GM23248 (cell line): ENCODE results near the gene MMP1. TPM values are rescaled to one million over a fixed set of nuclear protein-coding genes. Genes with fewer than 3 reads are reported as not detected.

ENCODE experiments used
- DNase-seq: peaks from one replicate; pipeline ENCODE4 v3.0.0-alpha.2; 2015
- H2AFZ ChIP-seq: fragments of 200-600 bp; sonication (generic); 2 replicates; pipeline ENCODE4 v1.6.1; 2016; ENCODE audit warnings: antibody characterized with exemption
- H3F3A ChIP-seq: fragments of 200-600 bp; sonication (generic); 2 replicates; pipeline ENCODE4 v1.6.1; 2016; ENCODE audit warnings: mild to moderate bottlenecking, antibody characterized with exemption, mixed run types; ENCODE audit not compliant: insufficient read depth
- H3K27ac ChIP-seq: fragments of 200-600 bp; sonication (generic); 2 replicates; pipeline ENCODE4 v1.5.1; 2016; ENCODE audit warnings: mild to moderate bottlenecking
- H3K27me3 ChIP-seq: fragments of 200-600 bp; sonication (generic); replicated peaks from 2 replicates; pipeline ENCODE4 v1.6.1; 2016; ENCODE audit warnings: mild to moderate bottlenecking; ENCODE audit not compliant: insufficient read depth
- H3K36me3 ChIP-seq: fragments of 200-600 bp; sonication (generic); 2 replicates; pipeline ENCODE4 v1.6.1; 2016; ENCODE audit warnings: low read depth, mild to moderate bottlenecking
- H3K4me1 ChIP-seq: fragments of 200-600 bp; sonication (generic); 2 replicates; pipeline ENCODE4 v1.6.1; 2016; ENCODE audit warnings: mild to moderate bottlenecking; ENCODE audit not compliant: insufficient read depth
- H3K4me2 ChIP-seq: fragments of 200-600 bp; sonication (generic); one replicate; pipeline ENCODE4 v1.6.1; 2016; ENCODE audit warnings: mild to moderate bottlenecking; ENCODE audit not compliant: unreplicated experiment
- H3K4me3 ChIP-seq: fragments of 200-600 bp; sonication (generic); 2 replicates; pipeline ENCODE4 v1.5.1; 2016; ENCODE audit warnings: mild to moderate bottlenecking
- H3K79me2 ChIP-seq: fragments of 200-600 bp; sonication (generic); 2 replicates; pipeline ENCODE4 v1.6.1; 2016; ENCODE audit warnings: mild to moderate bottlenecking; ENCODE audit not compliant: insufficient read depth
- H3K9ac ChIP-seq: fragments of 200-600 bp; sonication (generic); 2 replicates; pipeline ENCODE4 v1.6.1; 2016; ENCODE audit warnings: mild to moderate bottlenecking
- H3K9me2 ChIP-seq: fragments of 200-600 bp; sonication (generic); 2 replicates; pipeline ENCODE4 v1.6.1; 2016; ENCODE audit warnings: mixed run types, mild to moderate bottlenecking, moderate library complexity; ENCODE audit not compliant: insufficient read depth
- H3K9me3 ChIP-seq: fragments of 200-600 bp; sonication (generic); one replicate; pipeline ENCODE4 v1.6.1; 2017; ENCODE audit warnings: low read depth
- H4K20me1 ChIP-seq: fragments of 200-600 bp; sonication (generic); 2 replicates; pipeline ENCODE4 v1.6.0; 2016; ENCODE audit not compliant: insufficient read depth
- EZH2 ChIP-seq: fragments of 200-600 bp; sonication (generic); IDR thresholded peaks from 2 replicates; pipeline ENCODE4 v1.6.1; 2018; ENCODE audit warnings: antibody characterized with exemption, mild to moderate bottlenecking; ENCODE audit not compliant: insufficient read depth, poor library complexity, severe bottlenecking
- EZH2phosphoT487 ChIP-seq: fragments of 200-600 bp; sonication (generic); IDR thresholded peaks from 2 replicates; pipeline ENCODE4 v1.6.1; 2018; ENCODE audit warnings: antibody characterized with exemption, moderate library complexity, mild to moderate bottlenecking, low read depth; ENCODE audit not compliant: insufficient read depth
- WGBS, 2 experiments: methylation state at CpG; one replicate each; pipeline ENCODE4 v1.1.6; 2015 to 2017; ENCODE audit warnings: low lambda C conversion rate in 2 of 2, low coverage in 1 of 2; ENCODE audit errors: missing lambda C conversion rate in 2 of 2; 5-methylcytosine and 5-hydroxymethylcytosine counted together
- in situ Hi-C: fragments of 300-500 bp; cut with MboI; formaldehyde crosslinking; loops from 2 replicates; pipeline ENCODE4 v1.15.0; 2020
- polyA plus RNA-seq: library from polyadenylated mRNA; unstranded; fragments of >200 nt; fragmentation: Nextera tagmentation; extraction: Ambion mirVana; gene quantifications from 2 replicates; pipeline ENCODE4 v1.2.1, GENCODE V29; 2016
- total RNA-seq: library from RNA; depleted of rRNA; stranded (reverse); fragments of >200 nt; shearing (Covaris generic); gene quantifications from 2 replicates; pipeline ENCODE4 v1.2.3, GENCODE V29; 2014

The MMP1 gene
- total and polyA plus RNA-seq, 2 experiments from 2014 or later, result 34.5 to 53.2 TPM

DNA sequence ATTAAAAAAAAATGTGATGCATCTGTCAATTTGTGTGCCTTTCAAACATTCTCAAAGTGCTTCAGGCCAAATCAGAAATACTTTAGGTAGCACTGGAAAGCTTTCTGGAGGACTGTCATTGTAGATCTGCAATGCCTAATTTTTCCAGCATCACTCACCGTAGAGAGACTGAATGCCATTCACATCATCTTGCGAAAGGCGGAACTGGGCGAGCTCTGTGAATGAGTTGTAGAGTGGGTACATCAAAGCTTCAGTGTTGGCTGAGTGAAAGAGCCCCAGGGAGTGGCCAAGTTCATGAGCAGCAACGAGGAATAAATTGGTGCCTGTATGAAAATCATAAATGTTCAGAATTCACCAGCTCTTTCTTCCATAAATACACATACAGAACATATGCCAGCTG lies 21.5 kb downstream of the MMP1 start:
- H3K9me3 ChIP-seq, result no peaks in the 10 kb centered on the region
- no peak overlapping the region for H3K27ac ChIP-seq
- WGBS, 2 experiments, result 77% methylated on average over 5 of the region's 5 CpGs
- no peak overlapping the region for H2AFZ ChIP-seq
- no peak overlapping the region for H3K4me2 ChIP-seq
- no peaks in the 10 kb centered on the region for H3K79me2 ChIP-seq
- no peak for TF ChIP-seq EZH2
- no peak for TF ChIP-seq EZH2phosphoT487
- H3K36me3 ChIP-seq, result no peaks in the 10 kb centered on the region
- H3F3A ChIP-seq, result 0 out of 2 replicates have a peak, but pooled peaks cover 11% of the 10 kb centered on the region
- peaks cover 7% of the 10 kb centered on the region for H3K4me1 ChIP-seq
- H3K9me2 ChIP-seq, result no peaks in the 10 kb centered on the region
- no peaks in the 10 kb centered on the region for H4K20me1 ChIP-seq
- DNase-seq, result no peak
- no peak overlapping the region for H3K9ac ChIP-seq
- no peak overlapping the region for H3K4me3 ChIP-seq
- no peaks in the 10 kb centered on the region for H3K27me3 ChIP-seq
- in situ Hi-C loops, result no loop called here

DNA sequence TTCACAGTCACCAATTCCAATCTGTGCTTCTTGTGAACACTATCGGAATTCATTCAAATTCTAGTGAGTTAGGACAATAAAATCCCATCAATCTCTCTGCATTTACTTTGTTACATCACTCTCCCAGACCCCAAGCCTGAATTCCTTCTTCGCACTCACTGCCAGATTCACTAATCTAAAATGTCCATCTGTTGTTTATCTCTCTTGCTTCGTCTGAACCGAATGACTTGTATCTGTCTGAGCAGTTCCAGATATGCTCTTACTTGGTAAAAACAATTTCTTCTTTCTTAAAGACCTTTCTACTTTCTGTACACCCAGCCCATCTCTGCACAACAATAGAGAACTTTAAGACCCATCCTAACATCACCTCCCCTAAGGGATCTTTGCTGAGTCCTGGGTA lies 24.6 kb downstream of the MMP1 start:
- H3K9ac ChIP-seq, result no peak overlapping the region
- no peak overlapping the region for H2AFZ ChIP-seq
- TF ChIP-seq EZH2phosphoT487 (no peak), EZH2 (no peak)
- no peaks in the 10 kb centered on the region for H3K79me2 ChIP-seq
- H4K20me1 ChIP-seq, result no peaks in the 10 kb centered on the region
- H3K9me2 ChIP-seq, result no peaks in the 10 kb centered on the region
- WGBS, 2 experiments, result 82 to 87% methylated on average over 4 of the region's 4 CpGs
- no peaks in the 10 kb centered on the region for H3K4me1 ChIP-seq
- H3K9me3 ChIP-seq, result no peaks in the 10 kb centered on the region
- H3F3A ChIP-seq, result no peaks in the 10 kb centered on the region
- DNase-seq, result no peak
- H3K4me2 ChIP-seq, result no peak overlapping the region
- no peak overlapping the region for H3K4me3 ChIP-seq
- H3K27me3 ChIP-seq, result no peaks in the 10 kb centered on the region
- no peak overlapping the region for H3K27ac ChIP-seq
- in situ Hi-C loops, result no loop called here
- no peaks in the 10 kb centered on the region for H3K36me3 ChIP-seq

DNA sequence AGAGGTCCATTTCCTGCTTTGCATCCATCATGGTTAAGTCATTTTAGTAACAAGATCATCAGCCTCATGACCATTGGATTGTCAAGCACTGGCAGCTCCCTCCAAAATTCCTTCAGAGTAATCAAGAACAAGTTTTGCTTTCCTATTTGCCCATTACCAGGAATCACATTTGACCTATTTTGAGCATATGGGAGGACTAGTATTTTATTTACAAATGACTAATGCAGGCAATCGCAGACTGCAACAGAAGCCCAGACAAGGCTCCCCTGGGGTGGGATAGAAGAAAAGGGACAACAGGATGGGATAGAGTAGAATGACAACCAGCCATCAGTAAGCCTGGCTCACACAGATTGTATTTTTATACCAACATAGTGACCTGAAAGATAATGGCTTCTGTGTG lies 26.6 kb downstream of the MMP1 start:
- H3K9me2 ChIP-seq, result no peaks in the 10 kb centered on the region
- TF ChIP-seq EZH2phosphoT487 (no peak), EZH2 (no peak)
- H3K4me3 ChIP-seq, result no peak overlapping the region
- H2AFZ ChIP-seq, result no peak overlapping the region
- H3K4me1 ChIP-seq, result no peaks in the 10 kb centered on the region
- no peak overlapping the region for H3K27ac ChIP-seq
- H3F3A ChIP-seq, result no peaks in the 10 kb centered on the region
- no peaks in the 10 kb centered on the region for H3K27me3 ChIP-seq
- H4K20me1 ChIP-seq, result no peaks in the 10 kb centered on the region
- in situ Hi-C loops, result no loop called here
- no peak overlapping the region for H3K9ac ChIP-seq
- H3K9me3 ChIP-seq, result no peaks in the 10 kb centered on the region
- H3K36me3 ChIP-seq, result no peaks in the 10 kb centered on the region
- DNase-seq, result no peak
- no peaks in the 10 kb centered on the region for H3K79me2 ChIP-seq
- 15 to 18% methylated on average over 1 of the region's 1 CpG for WGBS, 2 experiments
- no peak overlapping the region for H3K4me2 ChIP-seq

DNA sequence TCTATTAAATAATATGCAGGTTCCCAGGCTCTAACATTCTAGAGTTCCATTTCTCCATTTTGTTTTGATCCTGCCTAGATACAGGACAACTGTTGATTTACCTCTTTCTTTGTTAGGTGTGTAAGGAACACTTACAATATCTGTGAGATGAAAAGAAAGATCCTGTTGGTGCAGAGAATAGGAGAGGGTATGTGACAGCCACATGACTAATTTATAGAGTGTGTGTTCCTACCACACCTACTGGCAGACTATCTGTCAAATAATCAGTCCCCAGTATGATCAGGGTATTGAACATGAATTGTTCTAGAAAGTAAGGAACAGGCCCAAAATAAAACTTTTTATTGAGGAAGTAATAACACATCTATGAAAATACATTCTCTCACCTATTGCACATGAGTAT lies 27.8 kb downstream of the MMP1 start:
- no peaks in the 10 kb centered on the region for H3K9me2 ChIP-seq
- no peaks in the 10 kb centered on the region for H3K79me2 ChIP-seq
- no peak for DNase-seq
- no peaks in the 10 kb centered on the region for H3K4me1 ChIP-seq
- H3K4me3 ChIP-seq, result no peak overlapping the region
- no peaks in the 10 kb centered on the region for H3K36me3 ChIP-seq
- no peaks in the 10 kb centered on the region for H4K20me1 ChIP-seq
- no peaks in the 10 kb centered on the region for H3F3A ChIP-seq
- in situ Hi-C loops, result no loop called here
- no peaks in the 10 kb centered on the region for H3K9me3 ChIP-seq
- no peak overlapping the region for H3K9ac ChIP-seq
- TF ChIP-seq EZH2, result no peak
- no peak overlapping the region for H2AFZ ChIP-seq
- H3K27me3 ChIP-seq, result no peaks in the 10 kb centered on the region
- H3K4me2 ChIP-seq, result no peak overlapping the region
- no peak overlapping the region for H3K27ac ChIP-seq

DNA sequence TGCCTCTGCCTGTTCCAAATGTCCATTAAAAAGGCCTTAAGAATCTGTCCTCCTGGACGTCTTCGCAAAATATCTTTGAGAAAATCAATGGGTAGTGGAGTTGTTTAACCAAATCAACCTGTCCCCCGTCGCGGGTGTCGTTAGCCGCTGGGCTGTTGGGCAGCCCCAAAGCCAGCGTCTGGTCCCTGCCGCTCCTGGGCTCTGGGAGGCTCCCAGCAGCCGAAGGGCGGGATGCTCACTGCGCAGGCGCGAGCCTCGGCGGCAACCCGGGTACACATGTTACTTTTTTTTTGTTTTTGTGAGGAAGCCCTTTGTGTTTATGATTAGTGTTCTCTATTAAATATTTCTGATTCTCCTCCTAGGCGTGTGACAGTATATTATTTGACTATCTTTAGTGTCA lies 30.2 kb downstream of the MMP1 start:
- in situ Hi-C loops, result no loop called here
- Histone ChIP-seq H2AFZ (no peak overlapping the region), H3K9ac (no peak overlapping the region), H3K27me3 (no peaks in the 10 kb centered on the region), H3K9me3 (no peaks in the 10 kb centered on the region), H3K36me3 (no peaks in the 10 kb centered on the region), H3K4me2 (no peak overlapping the region), H3K4me1 (peaks cover 5% of the 10 kb centered on the region; the same call in 1 of the 2 replicates), H3K9me2 (no peaks in the 10 kb centered on the region), H3K27ac (no peak overlapping the region), H3F3A (peaks cover 6% of the 10 kb centered on the region; the same call in 1 of the 2 replicates), H3K79me2 (no peaks in the 10 kb centered on the region), H3K4me3 (no peak overlapping the region), H4K20me1 (no peaks in the 10 kb centered on the region)
- TF ChIP-seq EZH2phosphoT487 (no peak), EZH2 (no peak)
- 67 to 68% methylated on average over 18 of the region's 18 CpGs for WGBS, 2 experiments
- DNase-seq, result no peak
